GM21717 (cell line): ENCODE measurements around the gene EMILIN2.
A peak's percentile ranks its signal among the peaks of the same experiment; 100 is the strongest.
"Not testable (repeated sequence)": the region's sequence is repeated elsewhere in the genome, so short reads cannot be mapped to it uniquely, and the experiment has no call there.

ENCODE experiments used
- ATAC-seq: cut with Tn5 transposase; IDR thresholded peaks from one replicate; pipeline ENCODE4 v1.9.1; 2021; ENCODE audit warnings: mild to moderate bottlenecking, moderate library complexity; ENCODE audit not compliant: unreplicated experiment

Gene EMILIN2

GRCh38 chr18:2846636-2847316 lies at the start of gene EMILIN2:
Gene EMILIN2, plus strand, starts transcription at chr18:2847006. Its CDS starts 183 bp downstream, at chr18:2847189.
- ATAC-seq: peak; percentile 47

- no peak for ATAC-seq
Observed at GRCh38 chr18:2797951-2798350, 48.9 kb upstream of the EMILIN2 start.

- ATAC-seq: no peak
Observed at GRCh38 chr18:2799369-2799768, 47.4 kb upstream of the EMILIN2 start.

- no peak for ATAC-seq
Observed at GRCh38 chr18:2805970-2806943, 40.5 kb upstream of the EMILIN2 start.

- not testable (repeated sequence) for ATAC-seq
Observed at GRCh38 chr18:2808640-2809039, 38.2 kb upstream of the EMILIN2 start.

- ATAC-seq: not testable (repeated sequence)
Observed at GRCh38 chr18:2809666-2810183, 37.1 kb upstream of the EMILIN2 start.

- ATAC-seq: no peak
Observed at GRCh38 chr18:2811416-2811815, 35.4 kb upstream of the EMILIN2 start.

- no peak for ATAC-seq
Observed at GRCh38 chr18:2814928-2815327, 31.9 kb upstream of the EMILIN2 start.

- no peak for ATAC-seq
Observed at GRCh38 chr18:2818281-2818680, 28.5 kb upstream of the EMILIN2 start.

GRCh38 chr18:2821695-2822094 lies 25.1 kb upstream of the EMILIN2 start:
- ATAC-seq: no peak

GRCh38 chr18:2822213-2822921 lies 24.4 kb upstream of the EMILIN2 start:
- ATAC-seq: no peak

- ATAC-seq: no peak
Observed at GRCh38 chr18:2823202-2823601, 23.6 kb upstream of the EMILIN2 start.

GRCh38 chr18:2823966-2824365 lies 22.8 kb upstream of the EMILIN2 start:
- ATAC-seq: no peak

- no peak for ATAC-seq
Observed at GRCh38 chr18:2824865-2825264, 21.9 kb upstream of the EMILIN2 start.

GRCh38 chr18:2825613-2826175 lies 21.1 kb upstream of the EMILIN2 start:
- ATAC-seq: no peak

- no peak for ATAC-seq
Observed at GRCh38 chr18:2826581-2826980, 20.2 kb upstream of the EMILIN2 start.

- no peak for ATAC-seq
Observed at GRCh38 chr18:2827061-2827460, 19.7 kb upstream of the EMILIN2 start.

- ATAC-seq: not testable (repeated sequence)
Observed at GRCh38 chr18:2836118-2836517, 10.7 kb upstream of the EMILIN2 start.

- not testable (repeated sequence) for ATAC-seq
Observed at GRCh38 chr18:2837290-2837689, 9.5 kb upstream of the EMILIN2 start.

GRCh38 chr18:2839202-2839601 lies 7.6 kb upstream of the EMILIN2 start:
- ATAC-seq: no peak

- ATAC-seq: no peak
Observed at GRCh38 chr18:2840521-2840920, 6.3 kb upstream of the EMILIN2 start.
